HG02852 (cell line): ENCODE data around the gene UBR4.

Source experiments
- ATAC-seq: cut with Tn5 transposase; IDR thresholded peaks from one replicate; pipeline ENCODE4 v1.9.1; 2021; ENCODE audit warnings: mild to moderate bottlenecking, moderate library complexity; ENCODE audit not compliant: unreplicated experiment

Gene UBR4

DNA sequence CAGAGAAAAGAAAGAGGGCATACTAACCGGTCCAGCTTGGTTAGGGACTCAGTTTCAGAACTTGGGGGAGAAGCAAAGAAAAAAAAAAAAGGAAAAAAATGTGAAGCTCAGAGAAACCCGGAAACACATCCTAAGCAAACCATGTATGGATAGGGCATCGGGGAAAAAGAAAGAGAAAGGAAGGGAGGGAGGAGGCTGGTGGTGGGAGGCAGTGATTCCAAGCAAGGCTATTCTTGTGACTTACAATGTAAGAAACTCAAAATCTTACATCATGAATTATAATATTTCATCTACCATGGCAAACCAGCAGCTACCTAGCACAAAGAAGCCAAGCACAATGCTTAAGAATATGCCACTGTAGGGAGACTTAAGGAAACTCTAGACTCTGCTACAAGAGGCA lies 60.3 kb downstream of the UBR4 start:
- ATAC-seq, result no peak

DNA sequence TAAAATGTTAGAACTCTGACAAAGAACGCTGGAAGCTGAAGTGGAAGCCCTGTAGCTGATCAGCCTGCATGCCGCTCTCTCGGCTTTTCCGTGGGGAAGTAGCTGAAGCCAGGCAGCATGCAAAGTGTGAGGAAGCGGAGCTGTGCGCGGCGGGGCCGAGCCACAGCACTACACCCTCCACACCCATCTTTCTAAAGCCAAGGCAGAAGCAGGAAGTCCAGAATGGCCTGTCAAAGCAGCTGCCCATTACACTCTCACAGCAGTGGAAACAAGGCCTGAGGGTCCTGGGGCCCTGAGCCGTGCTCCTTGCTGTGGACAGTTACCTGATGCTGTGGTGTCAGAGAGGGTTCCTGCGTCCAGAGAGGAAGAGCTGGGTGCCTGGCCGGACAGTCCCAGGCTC lies 69.6 kb downstream of the UBR4 start:
- ATAC-seq, result no peak

DNA sequence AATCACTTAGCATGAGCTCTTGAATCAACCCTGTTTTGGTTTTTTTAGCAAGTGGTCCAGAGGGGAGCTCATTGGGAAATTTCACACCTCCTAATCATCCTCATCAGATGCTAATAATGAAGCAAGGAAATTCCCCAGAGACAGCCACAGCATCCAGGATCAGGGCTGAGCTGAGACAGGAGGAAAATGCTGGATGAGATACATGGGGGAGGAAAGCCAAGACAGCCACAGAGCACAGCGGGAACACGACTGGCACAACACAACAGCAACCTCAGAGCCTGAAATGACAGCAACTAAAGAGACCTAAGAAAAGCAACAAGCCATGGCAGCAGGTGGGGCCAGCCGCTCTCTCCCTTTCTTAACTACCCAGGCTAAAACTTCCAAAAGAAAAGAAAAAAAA lies 70.4 kb downstream of the UBR4 start:
- no peak for ATAC-seq

- no peak for ATAC-seq
Observed at GRCh38 chr1:19138958-19139581, 71.0 kb downstream of the UBR4 start.

DNA sequence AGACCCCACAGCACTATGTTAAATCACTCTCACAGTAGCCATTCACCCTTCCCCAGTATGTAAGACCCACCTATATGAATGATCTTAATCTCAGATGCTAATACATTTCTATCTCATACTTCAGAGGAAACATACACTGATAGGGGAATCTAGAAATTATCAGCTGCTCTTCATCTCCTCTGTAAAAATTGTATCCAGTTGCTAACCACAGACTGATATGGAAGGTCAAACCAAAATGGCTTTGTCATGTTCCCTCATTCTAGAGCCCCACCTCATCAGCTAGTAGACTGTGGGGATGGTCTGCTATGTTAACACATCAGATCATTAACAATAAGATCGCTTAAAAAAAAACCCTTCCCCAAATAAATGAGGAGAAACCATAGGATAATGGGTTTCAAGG lies 71.7 kb downstream of the UBR4 start:
- no peak for ATAC-seq

GRCh38 chr1:19137158-19137557 lies 72.9 kb downstream of the UBR4 start:
- no peak for ATAC-seq

- no peak for ATAC-seq
Observed at GRCh38 chr1:19133360-19133759, 76.7 kb downstream of the UBR4 start.

- no peak for ATAC-seq
Observed at GRCh38 chr1:19130468-19130867, 79.6 kb downstream of the UBR4 start.

- no peak for ATAC-seq
Observed at GRCh38 chr1:19128968-19129514, 81.0 kb downstream of the UBR4 start.

- no peak for ATAC-seq
Observed at GRCh38 chr1:19124273-19124672, 85.8 kb downstream of the UBR4 start.

DNA sequence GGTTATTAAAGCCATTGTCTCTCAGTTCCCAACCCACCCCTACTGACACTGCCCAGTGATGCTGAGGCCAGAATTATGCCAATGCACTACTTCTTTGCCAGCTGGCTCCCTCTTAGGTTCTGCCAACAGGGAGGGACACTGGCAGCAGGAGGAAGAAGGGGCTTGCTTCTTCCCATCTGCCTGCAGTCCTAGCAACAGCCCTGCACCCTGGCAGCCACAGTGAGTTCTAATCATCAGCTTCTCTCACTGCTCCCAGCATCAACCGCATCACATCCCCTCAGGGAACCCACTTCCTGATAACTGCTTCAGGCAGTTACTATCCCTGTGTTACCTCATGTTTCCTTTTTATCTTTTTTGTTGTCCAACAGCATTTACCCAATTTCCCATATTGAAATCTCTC lies 86.2 kb downstream of the UBR4 start:
- ATAC-seq, result no peak

- no peak for ATAC-seq
Observed at GRCh38 chr1:19122668-19123067, 87.4 kb downstream of the UBR4 start.

GRCh38 chr1:19121192-19121591 lies 88.9 kb downstream of the UBR4 start:
- no peak for ATAC-seq

DNA sequence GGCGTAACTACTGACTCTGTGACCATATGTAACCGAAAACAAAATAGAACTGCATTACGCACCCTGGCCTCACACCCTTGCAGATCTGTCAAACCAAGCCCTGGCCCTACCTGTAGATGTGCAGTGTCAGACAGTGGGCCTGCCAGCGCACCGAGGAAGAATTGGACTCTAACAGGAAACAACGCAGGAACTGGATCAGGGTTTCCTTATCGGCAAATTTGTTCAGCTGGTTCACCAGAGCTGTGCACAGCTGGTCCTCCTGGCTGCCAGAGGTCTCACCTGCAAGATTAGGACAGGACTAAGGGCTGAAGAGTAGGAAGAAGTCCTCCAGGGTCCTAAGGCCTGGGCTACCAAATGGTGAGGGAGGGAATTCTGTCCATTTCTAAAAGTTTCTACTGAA lies 90.0 kb downstream of the UBR4 start:
- no peak for ATAC-seq

GRCh38 chr1:19115082-19115808 lies 94.8 kb downstream of the UBR4 start:
- no peak for ATAC-seq

- ATAC-seq, result no peak
Observed at GRCh38 chr1:19113697-19114092, 96.4 kb downstream of the UBR4 start.

GRCh38 chr1:19112891-19113696 lies 97.0 kb downstream of the UBR4 start:
- ATAC-seq, result no peak

- ATAC-seq, result no peak
Observed at GRCh38 chr1:19110257-19110927, 99.7 kb downstream of the UBR4 start.

DNA sequence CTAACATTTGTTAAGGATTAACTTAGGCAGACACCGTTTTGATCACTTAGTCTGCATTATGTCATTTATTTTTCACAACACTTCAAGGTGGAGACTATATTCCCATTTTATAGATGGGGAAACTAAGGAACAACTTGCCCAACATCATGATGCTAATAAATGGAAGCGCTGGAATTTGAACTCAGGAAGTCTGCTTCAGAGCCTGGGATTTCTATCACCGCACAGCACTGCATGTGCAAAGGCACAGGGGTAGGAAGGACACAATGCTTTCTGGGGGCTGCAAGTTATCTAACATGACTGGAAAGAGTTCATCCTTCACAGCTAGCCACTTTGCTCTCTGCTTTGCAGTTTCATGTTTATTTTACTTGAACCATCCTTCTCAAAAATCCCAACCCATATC lies 100.5 kb downstream of the UBR4 start:
- ATAC-seq, result no peak

DNA sequence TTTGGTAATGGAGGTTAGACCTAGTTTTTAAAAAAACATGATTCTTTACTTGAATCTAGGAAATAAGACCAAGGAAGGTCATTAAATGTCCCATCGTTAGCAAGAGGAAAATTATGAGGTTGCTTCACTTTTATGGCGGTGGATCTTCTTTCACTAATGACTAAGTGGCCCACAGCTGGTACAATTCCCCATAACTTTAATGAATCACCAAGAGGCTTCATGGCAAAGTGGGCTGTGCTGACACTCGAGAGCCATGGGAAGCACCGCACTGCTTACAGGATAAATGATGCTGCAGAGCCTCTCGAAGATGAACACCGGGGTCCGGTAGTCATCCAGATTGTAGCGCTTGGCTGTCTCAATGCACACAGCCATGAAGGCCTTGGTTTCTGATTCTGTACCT lies 108.8 kb downstream of the UBR4 start:
- ATAC-seq, result no peak

- ATAC-seq, result no peak
Observed at GRCh38 chr1:19100028-19100427, 110.0 kb downstream of the UBR4 start.
